HEK293 (cell line): ENCODE results near the gene ZNF446.

Experiments used
- FEZF1 ChIP-seq: fragments of 450-650 bp; formaldehyde crosslinking; IDR thresholded peaks from 2 replicates; pipeline ENCODE4 v1.5.1; 2016; ENCODE audit warnings: missing biosample characterization, missing genetic modification characterization
- GLI2 ChIP-seq: fragments of 450-650 bp; formaldehyde crosslinking; IDR thresholded peaks from 2 replicates; pipeline ENCODE4; 2017; ENCODE audit warnings: missing biosample characterization, missing genetic modification characterization, low read depth, borderline replicate concordance
- HOXA7 ChIP-seq: sonication (generic); formaldehyde crosslinking; IDR thresholded peaks from 2 replicates; pipeline ENCODE4 v1.8.1; 2022; ENCODE audit warnings: missing genetic modification reagents, borderline replicate concordance
- HOXD13 ChIP-seq: sonication (generic); formaldehyde crosslinking; IDR thresholded peaks from 2 replicates; pipeline ENCODE4 v1.8.0; 2022; ENCODE audit warnings: missing genetic modification reagents, borderline replicate concordance
- IKZF3 ChIP-seq: fragments of 450-650 bp; IDR thresholded peaks from 2 replicates; pipeline ENCODE4 v1.5.0; 2018; ENCODE audit warnings: missing biosample characterization, mild to moderate bottlenecking, missing genetic modification characterization, moderate library complexity
- KLF1 ChIP-seq: fragments of 450-650 bp; formaldehyde crosslinking; IDR thresholded peaks from 2 replicates; pipeline ENCODE4 v1.5.1; 2016; ENCODE audit warnings: missing biosample characterization, missing genetic modification characterization
- SP3 ChIP-seq: fragments of 450-650 bp; formaldehyde crosslinking; IDR thresholded peaks from 2 replicates; pipeline ENCODE4 v1.5.1; 2016; ENCODE audit warnings: missing biosample characterization, missing genetic modification characterization
- SP7 ChIP-seq: fragments of 450-650 bp; formaldehyde crosslinking; IDR thresholded peaks from 2 replicates; pipeline ENCODE4 v1.5.1; 2016; ENCODE audit warnings: missing biosample characterization, missing genetic modification characterization
- TRIM28 ChIP-seq: IDR thresholded peaks from 2 replicates; pipeline ENCODE4 v1.6.1; 2011; ENCODE audit warnings: low read length, control low read depth, borderline replicate concordance
- YY1 ChIP-seq: fragments of 450-650 bp; formaldehyde crosslinking; IDR thresholded peaks from 2 replicates; pipeline ENCODE4 v1.5.1; 2018; ENCODE audit warnings: missing biosample characterization, missing genetic modification characterization
- ZBTB48 ChIP-seq: fragments of 450-650 bp; formaldehyde crosslinking; IDR thresholded peaks from 2 replicates; pipeline ENCODE4 v1.5.1; 2016; ENCODE audit warnings: missing biosample characterization, missing genetic modification characterization
- ZEB2 ChIP-seq: fragments of 450-650 bp; formaldehyde crosslinking; IDR thresholded peaks from 2 replicates; pipeline ENCODE4 v1.5.1; 2016; ENCODE audit warnings: missing biosample characterization, missing genetic modification characterization
- ZFP69B ChIP-seq: fragments of 450-650 bp; formaldehyde crosslinking; IDR thresholded peaks from 2 replicates; pipeline ENCODE4 v1.5.1; 2016; ENCODE audit warnings: missing biosample characterization, missing genetic modification characterization
- ZNF214 ChIP-seq: fragments of 450-650 bp; formaldehyde crosslinking; IDR thresholded peaks from 2 replicates; pipeline ENCODE4 v1.5.1; 2017; ENCODE audit warnings: missing biosample characterization, mild to moderate bottlenecking, missing genetic modification characterization, borderline replicate concordance
- ZNF223 ChIP-seq: fragments of 450-650 bp; formaldehyde crosslinking; IDR thresholded peaks from 2 replicates; pipeline ENCODE4 v1.5.1; 2016; ENCODE audit warnings: missing biosample characterization, missing genetic modification characterization
- ZNF292 ChIP-seq: fragments of 450-650 bp; formaldehyde crosslinking; IDR thresholded peaks from 2 replicates; pipeline ENCODE4 v1.5.1; 2016; ENCODE audit warnings: low read depth, missing biosample characterization, missing genetic modification characterization, borderline replicate concordance
- ZNF473 ChIP-seq: fragments of 450-650 bp; formaldehyde crosslinking; IDR thresholded peaks from 2 replicates; pipeline ENCODE4 v1.5.1; 2017; ENCODE audit warnings: missing biosample characterization, missing genetic modification characterization
- ZNF514 ChIP-seq: fragments of 450-650 bp; formaldehyde crosslinking; IDR thresholded peaks from 2 replicates; pipeline ENCODE4 v1.5.1; 2016; ENCODE audit warnings: missing biosample characterization, missing genetic modification characterization
- ZNF555 ChIP-seq: fragments of 450-650 bp; formaldehyde crosslinking; conservative IDR thresholded peaks from 2 replicates; pipeline ENCODE4 v1.5.1; 2017; ENCODE audit warnings: missing biosample characterization, mild to moderate bottlenecking, missing genetic modification characterization, inconsistent platforms
- ZNF621 ChIP-seq: fragments of 450-650 bp; formaldehyde crosslinking; IDR thresholded peaks from 2 replicates; pipeline ENCODE4 v1.5.1; 2017; ENCODE audit warnings: missing biosample characterization, missing genetic modification characterization
- ZNF658 ChIP-seq: fragments of 450-650 bp; formaldehyde crosslinking; IDR thresholded peaks from 2 replicates; pipeline ENCODE4; 2016; ENCODE audit warnings: missing biosample characterization, missing genetic modification characterization
- ZNF768 ChIP-seq: fragments of 450-650 bp; formaldehyde crosslinking; IDR thresholded peaks from 2 replicates; pipeline ENCODE4 v1.5.1; 2018; ENCODE audit warnings: missing biosample characterization, mild to moderate bottlenecking, missing genetic modification characterization
- TF ChIP-seq, protein P1 (sequence below): fragments of 450-650 bp; formaldehyde crosslinking; IDR thresholded peaks from 2 replicates; pipeline ENCODE4 v1.5.1; 2017; ENCODE audit warnings: missing biosample characterization, missing genetic modification characterization
- TF ChIP-seq, protein P2 (sequence below): sonication (generic); formaldehyde crosslinking; IDR thresholded peaks from 2 replicates; pipeline ENCODE4 v1.8.1; 2022; ENCODE audit warnings: mild to moderate bottlenecking, moderate library complexity, missing genetic modification reagents
- TF ChIP-seq, protein P3 (sequence below): fragments of 450-650 bp; formaldehyde crosslinking; IDR thresholded peaks from 2 replicates; pipeline ENCODE4 v1.5.1; 2016; ENCODE audit warnings: missing biosample characterization, missing genetic modification characterization
- TF ChIP-seq, protein P4 (sequence below): fragments of 450-650 bp; formaldehyde crosslinking; IDR thresholded peaks from 2 replicates; pipeline ENCODE4 v1.5.1; 2016; ENCODE audit warnings: missing biosample characterization, missing genetic modification characterization
- TF ChIP-seq, protein P5 (sequence below): fragments of 450-650 bp; formaldehyde crosslinking; IDR thresholded peaks from 2 replicates; pipeline ENCODE4 v1.5.1; 2016; ENCODE audit warnings: missing biosample characterization, missing genetic modification characterization
- TF ChIP-seq, protein P6 (sequence below): fragments of 450-650 bp; formaldehyde crosslinking; IDR thresholded peaks from 2 replicates; pipeline ENCODE4 v1.5.1; 2016; ENCODE audit warnings: missing biosample characterization, missing genetic modification characterization

The ZNF446 gene

DNA sequence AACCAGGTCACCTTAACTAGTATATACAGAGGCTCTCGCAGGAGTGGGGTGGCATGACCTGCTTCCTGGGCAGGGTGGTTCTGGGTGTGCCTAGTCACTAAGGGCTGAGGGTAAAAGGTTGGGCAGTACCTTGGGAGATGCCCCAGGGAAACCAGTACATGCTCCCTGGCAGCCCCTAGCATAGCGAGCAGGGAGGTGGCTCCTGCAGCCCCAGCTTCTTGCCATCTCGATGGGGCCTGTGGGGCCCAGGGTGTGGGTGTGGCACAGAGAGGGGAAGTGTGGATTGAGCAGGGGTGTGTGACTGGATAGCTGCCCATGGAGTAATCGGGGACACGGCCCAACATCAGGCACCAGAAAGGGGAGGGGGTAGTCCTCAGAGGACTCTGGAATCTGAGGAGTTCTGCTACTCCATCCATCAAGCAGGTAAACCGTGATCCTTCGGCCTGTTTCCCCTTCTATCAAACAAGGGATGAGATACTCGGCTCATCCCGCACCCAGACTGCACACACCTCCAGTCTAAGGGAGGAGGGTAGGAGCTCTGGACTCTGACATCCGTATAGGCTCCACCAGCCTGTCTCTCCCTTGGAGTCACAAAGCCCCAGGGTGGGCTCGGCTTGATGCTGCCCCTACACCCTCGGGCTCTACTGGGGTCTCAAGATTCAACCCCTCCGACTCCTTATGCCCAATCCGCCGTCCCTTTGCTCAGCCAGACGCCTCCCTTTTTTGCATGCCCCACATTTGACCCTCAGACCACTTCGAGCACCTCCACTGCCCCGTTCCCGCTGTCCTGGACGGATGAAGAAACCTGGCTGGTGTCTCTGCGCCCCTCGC lies 42.3 kb downstream of the ZNF446 start (continued):
- TF ChIP-seq, protein P1, sequence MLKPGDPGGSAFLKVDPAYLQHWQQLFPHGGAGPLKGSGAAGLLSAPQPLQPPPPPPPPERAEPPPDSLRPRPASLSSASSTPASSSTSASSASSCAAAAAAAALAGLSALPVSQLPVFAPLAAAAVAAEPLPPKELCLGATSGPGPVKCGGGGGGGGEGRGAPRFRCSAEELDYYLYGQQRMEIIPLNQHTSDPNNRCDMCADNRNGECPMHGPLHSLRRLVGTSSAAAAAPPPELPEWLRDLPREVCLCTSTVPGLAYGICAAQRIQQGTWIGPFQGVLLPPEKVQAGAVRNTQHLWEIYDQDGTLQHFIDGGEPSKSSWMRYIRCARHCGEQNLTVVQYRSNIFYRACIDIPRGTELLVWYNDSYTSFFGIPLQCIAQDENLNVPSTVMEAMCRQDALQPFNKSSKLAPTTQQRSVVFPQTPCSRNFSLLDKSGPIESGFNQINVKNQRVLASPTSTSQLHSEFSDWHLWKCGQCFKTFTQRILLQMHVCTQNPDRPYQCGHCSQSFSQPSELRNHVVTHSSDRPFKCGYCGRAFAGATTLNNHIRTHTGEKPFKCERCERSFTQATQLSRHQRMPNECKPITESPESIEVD (tag by site-specific recombination), result no peak
- no peak for TF ChIP-seq TRIM28
- no peak for TF ChIP-seq SP3 (tag by site-specific recombination)
- TF ChIP-seq, protein P2, sequence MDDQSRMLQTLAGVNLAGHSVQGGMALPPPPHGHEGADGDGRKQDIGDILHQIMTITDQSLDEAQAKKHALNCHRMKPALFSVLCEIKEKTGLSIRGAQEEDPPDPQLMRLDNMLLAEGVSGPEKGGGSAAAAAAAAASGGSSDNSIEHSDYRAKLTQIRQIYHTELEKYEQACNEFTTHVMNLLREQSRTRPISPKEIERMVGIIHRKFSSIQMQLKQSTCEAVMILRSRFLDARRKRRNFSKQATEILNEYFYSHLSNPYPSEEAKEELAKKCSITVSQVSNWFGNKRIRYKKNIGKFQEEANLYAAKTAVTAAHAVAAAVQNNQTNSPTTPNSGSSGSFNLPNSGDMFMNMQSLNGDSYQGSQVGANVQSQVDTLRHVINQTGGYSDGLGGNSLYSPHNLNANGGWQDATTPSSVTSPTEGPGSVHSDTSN (CRISPR knock-in tag), result 0 out of 2 replicates have a peak, but pooled peaks have one; percentile 53
- TF ChIP-seq, protein P3, sequence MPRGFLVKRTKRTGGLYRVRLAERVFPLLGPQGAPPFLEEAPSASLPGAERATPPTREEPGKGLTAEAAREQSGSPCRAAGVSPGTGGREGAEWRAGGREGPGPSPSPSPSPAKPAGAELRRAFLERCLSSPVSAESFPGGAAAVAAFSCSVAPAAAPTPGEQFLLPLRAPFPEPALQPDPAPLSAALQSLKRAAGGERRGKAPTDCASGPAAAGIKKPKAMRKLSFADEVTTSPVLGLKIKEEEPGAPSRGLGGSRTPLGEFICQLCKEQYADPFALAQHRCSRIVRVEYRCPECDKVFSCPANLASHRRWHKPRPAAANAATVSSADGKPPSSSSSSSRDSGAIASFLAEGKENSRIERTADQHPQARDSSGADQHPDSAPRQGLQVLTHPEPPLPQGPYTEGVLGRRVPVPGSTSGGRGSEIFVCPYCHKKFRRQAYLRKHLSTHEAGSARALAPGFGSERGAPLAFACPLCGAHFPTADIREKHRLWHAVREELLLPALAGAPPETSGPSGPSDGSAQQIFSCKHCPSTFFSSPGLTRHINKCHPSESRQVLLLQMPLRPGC (tag by site-specific recombination), result no peak
- no peak for TF ChIP-seq IKZF3 (tag by site-specific recombination)
- no peak for TF ChIP-seq ZNF214
- TF ChIP-seq ZNF223 (tag by site-specific recombination), result no peak
- no peak for TF ChIP-seq GLI2 (tag by site-specific recombination)
- no peak for TF ChIP-seq ZNF555
- TF ChIP-seq, protein P4, sequence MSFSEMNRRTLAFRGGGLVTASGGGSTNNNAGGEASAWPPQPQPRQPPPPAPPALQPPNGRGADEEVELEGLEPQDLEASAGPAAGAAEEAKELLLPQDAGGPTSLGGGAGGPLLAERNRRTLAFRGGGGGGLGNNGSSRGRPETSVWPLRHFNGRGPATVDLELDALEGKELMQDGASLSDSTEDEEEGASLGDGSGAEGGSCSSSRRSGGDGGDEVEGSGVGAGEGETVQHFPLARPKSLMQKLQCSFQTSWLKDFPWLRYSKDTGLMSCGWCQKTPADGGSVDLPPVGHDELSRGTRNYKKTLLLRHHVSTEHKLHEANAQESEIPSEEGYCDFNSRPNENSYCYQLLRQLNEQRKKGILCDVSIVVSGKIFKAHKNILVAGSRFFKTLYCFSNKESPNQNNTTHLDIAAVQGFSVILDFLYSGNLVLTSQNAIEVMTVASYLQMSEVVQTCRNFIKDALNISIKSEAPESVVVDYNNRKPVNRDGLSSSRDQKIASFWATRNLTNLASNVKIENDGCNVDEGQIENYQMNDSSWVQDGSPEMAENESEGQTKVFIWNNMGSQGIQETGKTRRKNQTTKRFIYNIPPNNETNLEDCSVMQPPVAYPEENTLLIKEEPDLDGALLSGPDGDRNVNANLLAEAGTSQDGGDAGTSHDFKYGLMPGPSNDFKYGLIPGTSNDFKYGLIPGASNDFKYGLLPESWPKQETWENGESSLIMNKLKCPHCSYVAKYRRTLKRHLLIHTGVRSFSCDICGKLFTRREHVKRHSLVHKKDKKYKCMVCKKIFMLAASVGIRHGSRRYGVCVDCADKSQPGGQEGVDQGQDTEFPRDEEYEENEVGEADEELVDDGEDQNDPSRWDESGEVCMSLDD (tag by site-specific recombination), result no peak
- TF ChIP-seq ZNF621, result no peak
- no peak for TF ChIP-seq ZNF292 (tag by site-specific recombination)
- TF ChIP-seq ZBTB48, result no peak
- TF ChIP-seq ZNF514, result no peak
- TF ChIP-seq, protein P5, sequence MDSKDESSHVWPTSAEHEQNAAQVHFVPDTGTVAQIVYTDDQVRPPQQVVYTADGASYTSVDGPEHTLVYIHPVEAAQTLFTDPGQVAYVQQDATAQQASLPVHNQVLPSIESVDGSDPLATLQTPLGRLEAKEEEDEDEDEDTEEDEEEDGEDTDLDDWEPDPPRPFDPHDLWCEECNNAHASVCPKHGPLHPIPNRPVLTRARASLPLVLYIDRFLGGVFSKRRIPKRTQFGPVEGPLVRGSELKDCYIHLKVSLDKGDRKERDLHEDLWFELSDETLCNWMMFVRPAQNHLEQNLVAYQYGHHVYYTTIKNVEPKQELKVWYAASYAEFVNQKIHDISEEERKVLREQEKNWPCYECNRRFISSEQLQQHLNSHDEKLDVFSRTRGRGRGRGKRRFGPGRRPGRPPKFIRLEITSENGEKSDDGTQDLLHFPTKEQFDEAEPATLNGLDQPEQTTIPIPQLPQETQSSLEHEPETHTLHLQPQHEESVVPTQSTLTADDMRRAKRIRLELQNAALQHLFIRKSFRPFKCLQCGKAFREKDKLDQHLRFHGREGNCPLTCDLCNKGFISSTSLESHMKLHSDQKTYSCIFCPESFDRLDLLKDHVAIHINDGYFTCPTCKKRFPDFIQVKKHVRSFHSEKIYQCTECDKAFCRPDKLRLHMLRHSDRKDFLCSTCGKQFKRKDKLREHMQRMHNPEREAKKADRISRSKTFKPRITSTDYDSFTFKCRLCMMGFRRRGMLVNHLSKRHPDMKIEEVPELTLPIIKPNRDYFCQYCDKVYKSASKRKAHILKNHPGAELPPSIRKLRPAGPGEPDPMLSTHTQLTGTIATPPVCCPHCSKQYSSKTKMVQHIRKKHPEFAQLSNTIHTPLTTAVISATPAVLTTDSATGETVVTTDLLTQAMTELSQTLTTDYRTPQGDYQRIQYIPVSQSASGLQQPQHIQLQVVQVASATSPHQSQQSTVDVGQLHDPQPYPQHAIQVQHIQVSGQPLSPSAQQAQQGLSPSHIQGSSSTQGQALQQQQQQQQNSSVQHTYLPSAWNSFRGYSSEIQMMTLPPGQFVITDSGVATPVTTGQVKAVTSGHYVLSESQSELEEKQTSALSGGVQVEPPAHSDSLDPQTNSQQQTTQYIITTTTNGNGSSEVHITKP (tag by site-specific recombination), result no peak
- no peak for TF ChIP-seq FEZF1 (tag by site-specific recombination)
- TF ChIP-seq, protein P6, sequence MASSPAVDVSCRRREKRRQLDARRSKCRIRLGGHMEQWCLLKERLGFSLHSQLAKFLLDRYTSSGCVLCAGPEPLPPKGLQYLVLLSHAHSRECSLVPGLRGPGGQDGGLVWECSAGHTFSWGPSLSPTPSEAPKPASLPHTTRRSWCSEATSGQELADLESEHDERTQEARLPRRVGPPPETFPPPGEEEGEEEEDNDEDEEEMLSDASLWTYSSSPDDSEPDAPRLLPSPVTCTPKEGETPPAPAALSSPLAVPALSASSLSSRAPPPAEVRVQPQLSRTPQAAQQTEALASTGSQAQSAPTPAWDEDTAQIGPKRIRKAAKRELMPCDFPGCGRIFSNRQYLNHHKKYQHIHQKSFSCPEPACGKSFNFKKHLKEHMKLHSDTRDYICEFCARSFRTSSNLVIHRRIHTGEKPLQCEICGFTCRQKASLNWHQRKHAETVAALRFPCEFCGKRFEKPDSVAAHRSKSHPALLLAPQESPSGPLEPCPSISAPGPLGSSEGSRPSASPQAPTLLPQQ (tag by site-specific recombination), result peak; percentile 62; the same call in 1 of the 2 replicates
- 0 out of 2 replicates have a peak, but pooled peaks have one; percentile 29 for TF ChIP-seq HOXD13 (CRISPR knock-in tag)
- no peak for TF ChIP-seq SP7 (tag by site-specific recombination)
- no peak for TF ChIP-seq ZEB2 (tag by site-specific recombination)
- TF ChIP-seq ZNF658 (tag by site-specific recombination), result no peak
- no peak for TF ChIP-seq ZNF473
- TF ChIP-seq YY1 (tag by site-specific recombination), result no peak
- TF ChIP-seq HOXA7, result no peak
- TF ChIP-seq ZNF768, result no peak; the same call in 1 of the 2 replicates
- TF ChIP-seq KLF1 (tag by site-specific recombination), result peak; percentile 81
- no peak for TF ChIP-seq ZFP69B (tag by site-specific recombination)
